Mammary epithelial cell (primary cell): Measurements from ENCODE around the gene TMPRSS3.

Experiments used
- CTCF ChIP-seq, 2 donors: IDR thresholded peaks in 1 of 2; conservative IDR thresholded peaks in 1 of 2; 2 replicates each; pipeline ENCODE4 v1.5.1; 2011 to 2012; ENCODE audit warnings: inconsistent platforms in 2 of 2, low read length in 2 of 2, mild to moderate bottlenecking in 2 of 2, control low read depth in 1 of 2, low read depth in 1 of 2; ENCODE audit not compliant: insufficient read depth in 1 of 2; ENCODE audit errors: extremely low read depth in 1 of 2
- EZH2 ChIP-seq: IDR thresholded peaks from 2 replicates; pipeline ENCODE4 v1.6.1; 2012; ENCODE audit warnings: low read length, inconsistent platforms, borderline replicate concordance

- TF ChIP-seq CTCF (conservative IDR thresholded peaks at IDR 0.05 in 1 of 2, IDR thresholded peaks at IDR 0.05 in 1 of 2; ENCODE audit: extremely low read depth in 1 of 2, insufficient read depth in 1 of 2, low read depth in 1 of 2, low read length in 2 of 2) (no peak), EZH2 (no peak)
Observed at GRCh38 chr21:42443876-42444744, 48.3 kb upstream of the TMPRSS3 start.
